Measurements from ENCODE around the gene RXRA. TPM values are rescaled to one million over a fixed set of nuclear protein-coding genes. Genes with fewer than 3 reads are reported as not detected.

RXRA gene
- total RNA-seq, 1 donor from 2014 or later = 33.4 TPM

- peaks cover 41% of the 10 kb centered on the region for H3K4me1 ChIP-seq (ENCODE audit: insufficient read depth, low read length)
- H3K9me3 ChIP-seq (ENCODE audit: insufficient read depth, low read depth, low read length) = no peaks in the 10 kb centered on the region
- no peak overlapping the region for H3K9ac ChIP-seq (ENCODE audit: low read length)
- Mint-ChIP-seq H3K27ac (ENCODE audit: unreplicated experiment) (no peak overlapping the region), H3K36me3 (ENCODE audit: low read depth, unreplicated experiment) (peaks cover 1% of the 10 kb centered on the region), H3K4me1 (ENCODE audit: low read depth, unreplicated experiment) (peaks cover 55% of the 10 kb centered on the region), H3K9me3 (ENCODE audit: unreplicated experiment) (no peaks in the 10 kb centered on the region), H3K4me3 (ENCODE audit: unreplicated experiment) (no peak overlapping the region), H3K27me3 (ENCODE audit: low read depth, unreplicated experiment) (no peaks in the 10 kb centered on the region)
- no peak for DNase-seq (ENCODE audit: low read depth)
- no peak for FAIRE-seq
- H2AFZ ChIP-seq (ENCODE audit: low read depth, low read length) = no peak overlapping the region
- no peaks in the 10 kb centered on the region for H3K36me3 ChIP-seq (ENCODE audit: insufficient read depth, low read length)
- H3K79me2 ChIP-seq (ENCODE audit: insufficient read depth, low read length) = no peaks in the 10 kb centered on the region
- no peak overlapping the region for H3K4me3 ChIP-seq (ENCODE audit: insufficient read depth, low read depth, low read length)
- no peak overlapping the region for H3K4me2 ChIP-seq (ENCODE audit: low read length)
- H3K27ac ChIP-seq (ENCODE audit: low read depth, low read length) = no peak overlapping the region
- peaks cover 3% of the 10 kb centered on the region for H4K20me1 ChIP-seq (ENCODE audit: insufficient read depth, low read length)
- TF ChIP-seq CTCF (IDR thresholded peaks at IDR 0.05; ENCODE audit: insufficient read depth, low read depth, low read length) (no peak), EZH2 (IDR thresholded peaks at IDR 0.05; ENCODE audit: insufficient read depth, low read length) (no peak)
- H3K27me3 ChIP-seq (ENCODE audit: insufficient read depth, low read length) = no peaks in the 10 kb centered on the region
Observed at GRCh38 chr9:134319306-134320125, 6.7 kb upstream of the RXRA start.

DNA sequence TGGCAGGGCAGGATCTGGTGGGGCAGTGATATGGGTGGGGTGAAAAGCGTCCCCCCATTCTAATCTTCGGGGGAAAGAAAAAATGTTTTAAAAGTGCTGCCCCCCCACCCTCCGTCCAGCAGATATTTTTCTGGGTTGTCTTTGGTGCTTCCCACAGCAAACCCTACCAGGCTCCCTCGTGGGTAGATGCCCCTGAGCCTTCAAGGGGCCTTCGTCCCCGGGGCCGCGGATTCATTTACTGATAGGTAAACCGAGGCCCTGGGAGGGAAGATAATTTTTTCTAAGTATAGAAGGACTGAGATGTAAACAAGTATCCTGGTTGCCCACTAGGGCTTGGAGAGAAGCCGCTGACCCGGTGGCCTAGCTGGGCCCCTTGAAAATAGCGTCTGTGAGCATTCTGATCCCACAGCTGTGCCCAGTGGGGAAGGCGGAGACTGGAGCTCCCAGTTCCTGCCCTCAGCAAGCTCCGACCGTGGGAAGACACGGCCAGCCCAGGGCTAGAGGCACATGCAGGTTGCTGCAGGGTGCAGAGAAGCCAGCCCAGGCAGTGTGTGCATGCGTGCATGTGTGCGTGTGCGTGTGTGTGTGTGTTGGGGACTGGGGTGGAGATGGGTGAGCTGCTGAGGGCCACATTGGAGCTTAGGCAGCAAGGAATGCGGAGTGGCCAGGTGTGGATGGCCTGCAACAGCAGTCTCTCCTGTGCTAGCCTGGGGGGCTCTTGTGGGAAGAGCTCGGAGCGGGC is 6.0 kb upstream of the RXRA start:
- Mint-ChIP-seq H3K4me3 (ENCODE audit: unreplicated experiment) (peak overlapping the region; percentile 40), H3K27me3 (ENCODE audit: low read depth, unreplicated experiment) (no peaks in the 10 kb centered on the region), H3K9me3 (ENCODE audit: unreplicated experiment) (no peaks in the 10 kb centered on the region), H3K36me3 (ENCODE audit: low read depth, unreplicated experiment) (peaks cover 1% of the 10 kb centered on the region), H3K27ac (ENCODE audit: unreplicated experiment) (peak overlapping the region; percentile 66), H3K4me1 (ENCODE audit: low read depth, unreplicated experiment) (peaks cover 56% of the 10 kb centered on the region)
- Histone ChIP-seq H3K27ac (ENCODE audit: low read depth, low read length) (no peak overlapping the region), H3K36me3 (ENCODE audit: insufficient read depth, low read length) (no peaks in the 10 kb centered on the region), H3K9me3 (ENCODE audit: insufficient read depth, low read depth, low read length) (no peaks in the 10 kb centered on the region), H4K20me1 (ENCODE audit: insufficient read depth, low read length) (peaks cover 3% of the 10 kb centered on the region), H3K4me2 (ENCODE audit: low read length) (no peak overlapping the region), H3K9ac (ENCODE audit: low read length) (no peak overlapping the region), H2AFZ (ENCODE audit: low read depth, low read length) (no peak overlapping the region), H3K79me2 (ENCODE audit: insufficient read depth, low read length) (no peaks in the 10 kb centered on the region), H3K27me3 (ENCODE audit: insufficient read depth, low read length) (no peaks in the 10 kb centered on the region), H3K4me3 (ENCODE audit: insufficient read depth, low read depth, low read length) (no peak overlapping the region), H3K4me1 (ENCODE audit: insufficient read depth, low read length) (peaks cover 49% of the 10 kb centered on the region)
- TF ChIP-seq EZH2 (IDR thresholded peaks at IDR 0.05; ENCODE audit: insufficient read depth, low read length) (no peak), CTCF (IDR thresholded peaks at IDR 0.05; ENCODE audit: insufficient read depth, low read depth, low read length) (no peak)
- FAIRE-seq (no peak), DNase-seq (ENCODE audit: low read depth) (no peak)

Measured in astrocyte (in vitro differentiated cells and primary cell).